H1 (cell line): ENCODE measurements around the gene CLTCL1. TPM values are rescaled to one million over a fixed set of nuclear protein-coding genes. Genes with fewer than 3 reads are reported as not detected.

ENCODE experiments used
- ASH2L ChIP-seq: fragments of 200-600, 300-600 bp; sonication (generic); IDR thresholded peaks from one replicate; pipeline ENCODE4 v1.7.1; 2017; ENCODE audit warnings: low read length
- BRCA1 ChIP-seq: IDR thresholded peaks from 2 replicates; pipeline ENCODE4 v1.6.1; 2012; ENCODE audit warnings: low read depth, low read length, improper control_type of control experiment
- CHD7 ChIP-seq: fragments of 300-600 bp; sonication (generic); IDR thresholded peaks from 2 replicates; pipeline ENCODE4 v1.7.1; 2012; ENCODE audit warnings: low read length, moderate library complexity, mild to moderate bottlenecking, inconsistent platforms; ENCODE audit not compliant: insufficient replicate concordance
- CTBP2 ChIP-seq: IDR thresholded peaks from 2 replicates; pipeline ENCODE4 v1.7.0; 2011; ENCODE audit warnings: borderline replicate concordance, mild to moderate bottlenecking, moderate library complexity, mixed read lengths, low read length; ENCODE audit not compliant: insufficient read depth, insufficient read length
- EZH2 ChIP-seq: fragments of 200-600 bp; sonication (generic); IDR thresholded peaks from 2 replicates; pipeline ENCODE4 v1.7.1; 2012; ENCODE audit warnings: low read depth, mild to moderate bottlenecking, moderate library complexity, low read length, inconsistent platforms; ENCODE audit not compliant: severe bottlenecking
- NRF1 ChIP-seq: IDR thresholded peaks from 2 replicates; pipeline ENCODE4 v1.6.1; 2011; ENCODE audit warnings: mild to moderate bottlenecking, low read depth, low read length, improper control_type of control experiment
- RAD21 ChIP-seq, 2 experiments: IDR thresholded peaks in 1 of 2; conservative IDR thresholded peaks in 1 of 2; 2 replicates each; pipeline ENCODE4 v1.6.1; 2011; ENCODE audit warnings: low read depth in 2 of 2, low read length in 2 of 2, improper control_type of control experiment in 1 of 2, inconsistent platforms in 1 of 2, mild to moderate bottlenecking in 1 of 2, moderate library complexity in 1 of 2
- RBBP5 ChIP-seq: IDR thresholded peaks from 2 replicates; pipeline ENCODE4 v1.7.1; 2012; ENCODE audit warnings: low read depth, mild to moderate bottlenecking, inconsistent platforms, low read length, moderate library complexity, borderline replicate concordance
- RFX5 ChIP-seq: IDR thresholded peaks from 2 replicates; pipeline ENCODE4 v1.6.1; 2011; ENCODE audit warnings: low read depth, low read length, improper control_type of control experiment, borderline replicate concordance
- SIRT6 ChIP-seq: IDR thresholded peaks from one replicate; pipeline ENCODE4 v1.7.1; 2012; ENCODE audit warnings: low read length, inconsistent platforms
- polyA plus RNA-seq, 7 experiments: library from polyadenylated mRNA; depleted of rRNA in 3 of 7; stranded (reverse) in 5 of 7; unstranded in 2 of 7; fragments of >200 nt in 5 of 7; fragments of 200-250 nt in 2 of 7; gene quantifications; 1 replicate in 5 of 7; 2 replicates in 1 of 7; 4 replicates in 1 of 7; pipeline versions ENCODE4 v1.2.1 to v1.2.3, GENCODE V29; 2011 to 2013; ENCODE audit warnings: missing spikeins in 2 of 7, mixed read lengths in 2 of 7
- total RNA-seq: library from RNA; stranded (reverse); fragmentation: NEBNext Ultra II Directional; extraction: Animal tissue kit (Norgen Biotek cat#: 25700); gene quantifications from 2 replicates; pipeline ENCODE4 v1.2.1, GENCODE V29; 2021

CLTCL1 gene
- total and polyA plus RNA-seq, 2 of the 8 experiments (the other 6 are each of a cell fraction or from before 2014, with no cell fraction given): 12.4 to 17.0 TPM

GRCh38 chr22:19184276-19184997 lies 107.1 kb downstream of the CLTCL1 start (continued):
- TF ChIP-seq CHD7 (no peak), BRCA1 (no peak), CTBP2 (no peak), ASH2L (no peak), RAD21 (IDR thresholded peaks at IDR 0.05 in 1 of 2, conservative IDR thresholded peaks at IDR 0.05 in 1 of 2; ENCODE audit: low read depth in 2 of 2, low read length in 2 of 2) (no peak), NRF1 (no peak), RBBP5 (no peak), RFX5 (no peak), SIRT6 (no peak), EZH2 (no peak)
